GM19238 (cell line): ENCODE results near the gene MYOT.
"Not testable (repeated sequence)": the region's sequence is repeated elsewhere in the genome, so short reads cannot be mapped to it uniquely, and the experiment has no call there.

Experiments used
- DNase-seq: peaks from one replicate; pipeline ENCODE4 v3.0.0; 2011; ENCODE audit warnings: low spot score; ENCODE audit not compliant: insufficient read length

The MYOT gene

GRCh38 chr5:137856201-137856600 is 11.5 kb upstream of the MYOT start:
- DNase-seq = no peak

DNA sequence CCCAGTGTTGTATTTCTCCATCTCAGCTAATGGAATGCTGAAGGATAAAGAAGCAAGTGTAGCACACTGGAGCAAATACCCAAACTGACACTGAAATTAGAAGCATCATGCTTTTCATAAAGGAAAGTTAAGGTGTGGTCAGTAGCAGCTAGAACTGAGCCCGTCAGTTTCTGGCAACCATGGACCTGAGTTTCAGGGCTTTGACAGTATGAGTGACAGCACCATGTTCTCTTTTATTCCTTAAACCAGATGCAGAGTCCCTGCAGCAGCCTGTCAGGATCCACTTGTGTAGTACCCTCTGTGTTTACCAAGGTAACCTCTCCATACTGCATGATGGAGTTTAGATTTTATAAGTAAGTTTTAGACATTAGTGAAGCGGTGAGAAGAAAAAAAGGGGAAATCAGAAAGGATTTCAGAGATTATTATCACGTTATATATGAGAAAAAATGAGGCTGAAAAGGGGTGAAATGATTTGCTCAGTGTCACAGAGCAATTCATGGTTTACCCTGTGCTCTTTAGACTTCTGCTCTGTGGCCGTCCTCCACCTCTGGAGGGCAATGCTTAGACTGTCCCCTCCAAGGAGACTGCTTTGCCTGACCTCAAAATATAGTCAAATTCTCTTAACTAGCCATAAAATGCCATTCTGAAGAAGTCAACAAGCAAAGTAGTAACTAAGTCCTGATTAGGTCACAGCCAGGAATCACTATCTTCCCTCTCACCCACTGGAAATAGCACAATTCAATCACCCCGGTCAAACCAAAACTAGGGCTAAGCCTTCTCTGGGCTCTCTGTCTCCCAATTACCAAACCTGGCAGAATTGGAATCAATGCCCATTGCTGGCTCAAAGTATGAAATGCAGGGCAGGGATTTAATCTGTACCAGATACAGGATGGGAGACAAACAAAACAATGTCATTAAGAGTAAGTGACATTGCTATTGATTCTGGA is 10.5 kb upstream of the MYOT start:
- DNase-seq = no peak

GRCh38 chr5:137858223-137858916 is 9.3 kb upstream of the MYOT start:
- no peak for DNase-seq

DNA sequence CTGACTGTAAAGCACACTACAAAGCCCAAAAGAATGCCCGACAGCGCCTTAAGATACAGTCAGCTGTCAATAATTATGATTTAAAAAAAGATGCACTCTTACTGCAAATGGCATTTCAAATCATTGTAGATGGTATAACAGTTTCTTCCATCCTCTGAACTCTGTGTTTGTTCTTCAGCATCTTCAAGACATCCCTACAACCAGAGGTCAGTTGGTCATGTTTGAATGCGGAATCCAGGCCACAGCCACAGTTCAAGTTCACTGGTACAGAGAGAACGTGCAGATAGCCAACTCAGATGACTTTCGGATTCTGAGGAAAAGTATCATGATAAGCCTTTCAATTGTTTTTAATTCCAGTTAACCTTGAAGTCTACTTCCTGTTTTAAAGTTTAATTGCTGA is 8.7 kb upstream of the MYOT start:
- DNase-seq = no peak

DNA sequence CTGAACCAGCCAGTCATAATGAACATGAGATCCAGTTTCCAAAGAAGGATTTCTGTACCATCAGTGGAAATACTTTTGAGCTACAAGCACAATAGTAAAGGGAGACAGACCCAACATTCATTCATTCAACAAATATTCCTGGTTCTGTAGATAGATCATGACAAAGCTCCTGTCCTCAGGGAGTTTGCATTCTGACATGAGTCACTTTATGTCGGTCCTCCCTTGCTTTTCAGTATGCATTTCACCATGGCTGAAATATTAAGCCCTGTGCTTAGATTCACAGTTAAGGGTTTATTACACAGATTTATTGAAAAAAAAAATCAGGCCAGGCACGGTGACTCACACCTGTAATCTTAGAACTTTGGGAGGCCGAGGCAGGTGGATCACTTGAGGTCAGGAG is 5.4 kb upstream of the MYOT start:
- DNase-seq = no peak

DNA sequence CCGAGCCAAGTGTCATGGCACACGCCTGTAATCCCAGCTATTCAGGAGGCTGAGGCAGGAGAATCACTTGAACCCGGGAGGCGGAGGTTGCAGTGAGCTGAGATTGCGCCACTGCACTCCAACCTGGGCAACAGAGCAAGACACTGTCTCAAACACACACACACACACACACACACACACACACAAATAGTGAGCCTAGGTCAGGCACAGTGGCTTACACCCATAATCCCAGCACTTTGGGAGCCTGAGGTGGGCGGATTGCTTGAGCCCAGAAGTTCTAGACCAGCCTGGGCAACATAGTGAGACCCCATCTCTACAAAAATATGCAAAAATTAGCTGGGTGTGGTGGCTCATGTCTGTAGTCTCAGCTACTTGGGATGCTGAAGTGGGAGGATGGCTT is 4.0 kb upstream of the MYOT start:
- DNase-seq = not testable (repeated sequence)

- no peak for DNase-seq
These were observed 895 bp upstream of the MYOT start for GRCh38 chr5:137866541-137867388.

DNA sequence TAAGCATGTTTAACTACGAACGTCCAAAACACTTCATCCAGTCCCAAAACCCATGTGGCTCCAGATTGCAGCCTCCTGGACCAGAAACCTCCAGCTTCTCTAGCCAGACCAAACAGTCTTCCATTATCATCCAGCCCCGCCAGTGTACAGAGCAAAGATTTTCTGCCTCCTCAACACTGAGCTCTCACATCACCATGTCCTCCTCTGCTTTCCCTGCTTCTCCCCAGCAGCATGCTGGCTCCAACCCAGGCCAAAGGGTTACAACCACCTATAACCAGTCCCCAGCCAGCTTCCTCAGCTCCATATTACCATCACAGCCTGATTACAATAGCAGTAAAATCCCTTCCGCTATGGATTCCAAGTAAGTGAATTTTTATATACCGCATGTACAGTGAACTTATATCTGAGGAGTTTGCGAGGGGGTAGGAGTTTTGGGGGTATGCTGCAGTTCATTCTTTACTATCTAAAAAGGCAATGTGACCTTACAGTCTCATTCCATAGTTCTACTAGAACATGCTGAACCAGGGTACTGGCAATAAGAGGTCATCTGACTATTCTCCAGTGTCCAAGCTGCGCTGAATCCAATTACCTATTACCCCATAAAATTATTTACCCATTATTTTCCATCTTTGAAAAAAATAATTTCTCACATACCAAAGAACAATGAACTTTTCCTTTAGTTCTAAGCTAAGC is 3.1 kb downstream of the MYOT start:
- DNase-seq = no peak

DNA sequence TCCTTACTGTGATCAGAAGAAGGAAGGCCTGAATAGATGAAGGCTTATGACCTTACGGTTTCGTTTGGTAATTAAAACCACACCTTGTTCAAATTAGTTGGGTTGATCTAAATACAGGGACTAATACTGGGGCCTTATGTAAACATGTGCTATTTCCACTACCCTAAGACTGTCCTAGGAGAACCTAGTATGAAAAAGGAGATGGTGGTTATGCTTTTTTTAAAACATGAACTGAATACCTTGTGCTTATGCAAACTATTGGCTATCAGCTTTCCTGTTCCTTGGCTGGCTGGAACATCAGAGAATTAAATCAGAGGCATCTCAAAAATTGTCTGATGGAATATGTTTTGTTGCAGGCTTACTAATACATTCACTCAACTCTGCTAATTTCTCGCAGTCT is 3.9 kb downstream of the MYOT start:
- DNase-seq = no peak

DNA sequence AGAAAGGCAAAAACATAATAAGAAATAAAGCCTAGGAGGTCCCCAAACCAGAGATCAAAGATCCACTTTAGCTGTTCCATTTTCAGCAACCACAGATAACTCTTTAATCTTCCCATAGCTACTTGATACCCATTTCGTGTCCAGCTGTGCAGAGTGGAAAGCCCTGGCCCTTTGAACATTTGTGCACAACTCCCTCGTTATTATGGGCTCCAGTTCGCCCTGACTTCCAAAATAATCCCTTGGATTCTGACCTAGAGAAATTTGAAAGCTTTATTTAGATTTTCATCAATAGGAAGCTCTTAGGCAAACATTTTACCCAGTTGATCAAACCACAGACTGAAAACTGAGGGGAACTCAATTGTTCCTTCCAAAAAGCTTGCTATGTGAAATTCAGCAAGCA is 4.8 kb downstream of the MYOT start:
- DNase-seq = no peak

DNA sequence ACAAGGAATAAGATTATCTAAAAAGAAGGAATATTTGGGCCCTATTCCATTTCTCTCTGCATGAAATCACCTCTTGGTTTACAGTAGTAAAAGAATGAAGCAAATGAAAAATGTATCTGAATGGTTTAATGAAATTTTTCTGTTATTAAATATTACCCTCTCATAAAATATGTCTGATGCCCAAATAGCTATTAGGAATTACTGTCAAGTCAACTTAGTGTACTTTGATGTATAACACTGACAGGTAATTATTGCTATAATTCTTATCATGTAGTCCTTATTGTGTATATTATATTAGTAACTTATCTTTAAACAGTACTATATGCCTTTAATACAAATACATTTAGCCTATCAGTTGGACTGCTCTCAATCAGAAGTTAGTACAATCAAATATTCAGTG is 8.4 kb downstream of the MYOT start:
- no peak for DNase-seq

- no peak for DNase-seq
These were observed 12.7 kb downstream of the MYOT start for GRCh38 chr5:137880313-137880712.

GRCh38 chr5:137887831-137888230 is 20.2 kb downstream of the MYOT start:
- no peak for DNase-seq

- DNase-seq = no peak
These were observed 20.8 kb downstream of the MYOT start for GRCh38 chr5:137888466-137888862.

- peak; percentile 38 for DNase-seq
These were observed 21.5 kb downstream of the MYOT start, which contains the start of gene PKD2L2 for GRCh38 chr5:137888863-137889759. Gene PKD2L2 (plus strand): TSS chr5:137889457. CDS start chr5:137889492, 35 bp downstream.

GRCh38 chr5:137890845-137891244 is 23.2 kb downstream of the MYOT start:
- DNase-seq = no peak

GRCh38 chr5:137891849-137892248 is 24.2 kb downstream of the MYOT start:
- no peak for DNase-seq

GRCh38 chr5:137894586-137894985 is 26.9 kb downstream of the MYOT start:
- DNase-seq = no peak

GRCh38 chr5:137896560-137896959 is 28.9 kb downstream of the MYOT start:
- DNase-seq = no peak

DNA sequence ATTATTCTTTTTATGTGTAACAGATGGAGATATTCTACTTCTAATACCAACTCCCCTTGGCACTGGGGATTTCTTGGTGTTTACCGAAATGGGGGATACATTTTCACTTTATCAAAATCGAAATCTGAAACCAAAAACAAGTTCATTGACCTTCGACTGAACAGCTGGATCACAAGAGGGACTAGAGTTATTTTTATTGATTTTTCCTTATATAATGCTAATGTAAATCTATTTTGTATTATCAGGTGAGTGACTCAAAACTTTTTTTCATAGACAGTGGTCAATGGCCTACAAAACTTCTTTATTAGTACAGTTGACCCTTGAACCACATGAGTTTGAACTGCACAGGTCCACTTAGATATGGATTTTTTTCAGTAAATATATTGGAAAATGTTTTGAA is 31.8 kb downstream of the MYOT start:
- DNase-seq = no peak
